GM23338 (cell line): Measurements from ENCODE around the gene GPC2. TPM values are rescaled to one million over a fixed set of nuclear protein-coding genes. Genes with fewer than 3 reads are reported as not detected.

ENCODE experiments used
- ATAC-seq: fragments of 200-7000 bp; cut with Tn5 transposase; 3 replicates; pipeline ENCODE4 v1.9.1; 2020
- DNase-seq: peaks from one replicate; pipeline ENCODE4 v3.0.0-alpha.2; 2015; ENCODE audit warnings: low spot score
- H2AFZ ChIP-seq: fragments of 200-600 bp; sonication (generic); 2 replicates; pipeline ENCODE4 v1.8.0; 2016; ENCODE audit warnings: antibody characterized with exemption, mild to moderate bottlenecking, moderate library complexity
- H3F3A ChIP-seq: fragments of 200-600 bp; sonication (generic); replicated peaks from 2 replicates; pipeline ENCODE4 v1.8.0; 2017; ENCODE audit warnings: antibody characterized with exemption, mixed run types, low read depth
- H3K27ac ChIP-seq: fragments of 200-600 bp; sonication (generic); 2 replicates; pipeline ENCODE4 v1.6.1; 2016; ENCODE audit warnings: low read depth
- H3K27me3 ChIP-seq: fragments of 200-600 bp; sonication (generic); 2 replicates; pipeline ENCODE4 v1.8.0; 2016; ENCODE audit warnings: mild to moderate bottlenecking, mixed run types, moderate library complexity; ENCODE audit not compliant: insufficient read depth
- H3K36me3 ChIP-seq: fragments of 200-600 bp; sonication (generic); 2 replicates; pipeline ENCODE4 v1.8.0; 2016; ENCODE audit warnings: mild to moderate bottlenecking; ENCODE audit not compliant: insufficient read depth
- H3K4me1 ChIP-seq: fragments of 200-600 bp; sonication (generic); 2 replicates; pipeline ENCODE4 v1.8.0; 2016; ENCODE audit warnings: mild to moderate bottlenecking, moderate library complexity; ENCODE audit not compliant: insufficient read depth
- H3K4me2 ChIP-seq: fragments of 200-600 bp; sonication (generic); 2 replicates; pipeline ENCODE4 v1.7.1; 2017; ENCODE audit warnings: mixed run types
- H3K4me3 ChIP-seq: fragments of 200-600 bp; sonication (generic); 2 replicates; pipeline ENCODE4 v1.6.1; 2016; ENCODE audit warnings: mixed run types
- H3K79me2 ChIP-seq: fragments of 200-600 bp; sonication (generic); replicated peaks from 2 replicates; pipeline ENCODE4 v1.8.0; 2017; ENCODE audit warnings: mild to moderate bottlenecking; ENCODE audit not compliant: insufficient read depth
- H3K9me2 ChIP-seq: fragments of 200-600 bp; sonication (generic); 2 replicates; pipeline ENCODE4 v1.8.0; 2017; ENCODE audit not compliant: insufficient read depth
- H4K20me1 ChIP-seq: fragments of 200-600 bp; sonication (generic); replicated peaks from 2 replicates; pipeline ENCODE4 v1.8.0; 2017; ENCODE audit warnings: mild to moderate bottlenecking; ENCODE audit not compliant: insufficient read depth
- H3K27ac Mint-ChIP-seq: 2 replicates; pipeline ENCODE4 v1.8.0; 2020; ENCODE audit warnings: inconsistent platforms, mild to moderate bottlenecking, moderate library complexity, mixed read lengths
- H3K27me3 Mint-ChIP-seq: 3 replicates; pipeline ENCODE4 v1.8.0; 2022; ENCODE audit warnings: low read depth, mild to moderate bottlenecking, moderate library complexity, mixed read lengths, inconsistent platforms; ENCODE audit not compliant: insufficient read depth, poor library complexity
- H3K36me3 Mint-ChIP-seq: 3 replicates; pipeline ENCODE4 v1.8.0; 2021; ENCODE audit warnings: low read depth, mild to moderate bottlenecking, inconsistent platforms, moderate library complexity, mixed read lengths
- H3K4me1 Mint-ChIP-seq: 3 replicates; pipeline ENCODE4 v1.8.0; 2020; ENCODE audit warnings: mild to moderate bottlenecking, inconsistent platforms, mixed read lengths
- H3K4me3 Mint-ChIP-seq: 3 replicates; pipeline ENCODE4 v1.8.0; 2021; ENCODE audit warnings: moderate library complexity, mild to moderate bottlenecking, inconsistent platforms, mixed read lengths
- H3K9me3 Mint-ChIP-seq: 3 replicates; pipeline ENCODE4 v1.8.0; 2020; ENCODE audit warnings: moderate library complexity, mild to moderate bottlenecking, inconsistent platforms, mixed read lengths
- EZH2 ChIP-seq: fragments of 200-600 bp; sonication (generic); IDR thresholded peaks from one replicate; pipeline ENCODE4 v1.8.0; 2017; ENCODE audit warnings: antibody characterized with exemption, mild to moderate bottlenecking, low read depth; ENCODE audit not compliant: unreplicated experiment
- EZH2phosphoT487 ChIP-seq: fragments of 200-600 bp; sonication (generic); IDR thresholded peaks from one replicate; pipeline ENCODE4 v1.8.1; 2018; ENCODE audit warnings: antibody characterized with exemption; ENCODE audit not compliant: unreplicated experiment
- JUNB ChIP-seq: IDR thresholded peaks from one replicate; pipeline ENCODE4 v1.6.1; 2016; ENCODE audit warnings: antibody characterized with exemption; ENCODE audit not compliant: unreplicated experiment
- POLR2AphosphoS5 ChIP-seq: IDR thresholded peaks from 2 replicates; pipeline ENCODE4 v1.6.1; 2016; ENCODE audit warnings: antibody characterized with exemption, low read depth
- REST ChIP-seq: IDR thresholded peaks from one replicate; pipeline ENCODE4 v1.6.1; 2018; ENCODE audit warnings: antibody characterized with exemption; ENCODE audit not compliant: unreplicated experiment
- polyA plus RNA-seq: library from polyadenylated mRNA; unstranded; fragments of >200 nt; fragmentation: Nextera tagmentation; extraction: Ambion mirVana; gene quantifications from 2 replicates; pipeline ENCODE4 v1.2.1, GENCODE V29; 2016
- total RNA-seq: library from RNA; depleted of rRNA; stranded (reverse); fragments of >200 nt; shearing (Covaris generic); gene quantifications from 2 replicates; pipeline ENCODE4 v1.2.3, GENCODE V29; 2014

Gene GPC2
- total and polyA plus RNA-seq, 2 experiments from 2014 or later, result 10.7 to 48.8 TPM

GRCh38 chr7:100171087-100171681 lies 6.0 kb downstream of the GPC2 start:
- no peaks in the 10 kb centered on the region for H3K9me2 ChIP-seq
- H3K36me3 ChIP-seq, result peaks cover 4% of the 10 kb centered on the region; the same call in 1 of the 2 replicates
- peak overlapping the region; percentile 73 for H3K4me3 ChIP-seq
- peaks cover 7% of the 10 kb centered on the region; the same call in 1 of the 2 replicates for H4K20me1 ChIP-seq
- peaks cover 16% of the 10 kb centered on the region for H3K27me3 ChIP-seq
- no peak overlapping the region for H3K27ac ChIP-seq
- Mint-ChIP-seq H3K9me3 (no peaks in the 10 kb centered on the region; the same call in 2 of the 3 replicates), H3K4me3 (peak overlapping the region; percentile 75), H3K4me1 (peaks cover 58% of the 10 kb centered on the region), H3K36me3 (peaks cover 24% of the 10 kb centered on the region), H3K27ac (no peak overlapping the region), H3K27me3 (peaks cover 39% of the 10 kb centered on the region)
- peaks cover 28% of the 10 kb centered on the region for H3F3A ChIP-seq
- H3K4me1 ChIP-seq, result peaks cover 37% of the 10 kb centered on the region
- ATAC-seq (peak; percentile 61), DNase-seq (peak; percentile 86)
- H2AFZ ChIP-seq, result 0 out of 2 replicates have a peak overlapping the region, but pooled peaks have one; percentile 28
- TF ChIP-seq REST, result no peak
- peaks cover 7% of the 10 kb centered on the region for H3K79me2 ChIP-seq
- peak overlapping the region; percentile 90 for H3K4me2 ChIP-seq

- peaks cover 55% of the 10 kb centered on the region for H3K4me1 Mint-ChIP-seq
- H3K27me3 Mint-ChIP-seq, result peaks cover 42% of the 10 kb centered on the region
- no peak for ATAC-seq
Measured at GRCh38 chr7:100170101-100170897, 6.9 kb downstream of the GPC2 start.

More at GRCh38 chr7:100170101-100170897, 6.9 kb downstream of the GPC2 start:
- H3K36me3 ChIP-seq, result peaks cover 4% of the 10 kb centered on the region; the same call in 1 of the 2 replicates
- H3K27ac ChIP-seq, result no peak overlapping the region
- TF ChIP-seq JUNB, result no peak
- no peak for TF ChIP-seq EZH2phosphoT487
- no peak for TF ChIP-seq POLR2AphosphoS5
- TF ChIP-seq EZH2, result no peak
- DNase-seq, result no peak
- peaks cover 19% of the 10 kb centered on the region for H3K36me3 Mint-ChIP-seq
- H3K4me2 ChIP-seq, result peak overlapping the region; percentile 90
- H3K4me3 Mint-ChIP-seq, result peak overlapping the region; percentile 62
- peaks cover 7% of the 10 kb centered on the region; the same call in 1 of the 2 replicates for H4K20me1 ChIP-seq
- H3K4me3 ChIP-seq, result peak overlapping the region; percentile 73
- no peaks in the 10 kb centered on the region; the same call in 2 of the 3 replicates for H3K9me3 Mint-ChIP-seq
- no peaks in the 10 kb centered on the region for H3K9me2 ChIP-seq
- H3K27me3 ChIP-seq, result peaks cover 16% of the 10 kb centered on the region
- no peak overlapping the region for H2AFZ ChIP-seq
- no peak overlapping the region for H3K27ac Mint-ChIP-seq
- no peaks in the 10 kb centered on the region; the same call in 1 of the 2 replicates for H3K79me2 ChIP-seq
- H3K4me1 ChIP-seq, result peaks cover 35% of the 10 kb centered on the region
- peaks cover 28% of the 10 kb centered on the region for H3F3A ChIP-seq
